ENCODE measurements around the gene EEFSEC.

DNA sequence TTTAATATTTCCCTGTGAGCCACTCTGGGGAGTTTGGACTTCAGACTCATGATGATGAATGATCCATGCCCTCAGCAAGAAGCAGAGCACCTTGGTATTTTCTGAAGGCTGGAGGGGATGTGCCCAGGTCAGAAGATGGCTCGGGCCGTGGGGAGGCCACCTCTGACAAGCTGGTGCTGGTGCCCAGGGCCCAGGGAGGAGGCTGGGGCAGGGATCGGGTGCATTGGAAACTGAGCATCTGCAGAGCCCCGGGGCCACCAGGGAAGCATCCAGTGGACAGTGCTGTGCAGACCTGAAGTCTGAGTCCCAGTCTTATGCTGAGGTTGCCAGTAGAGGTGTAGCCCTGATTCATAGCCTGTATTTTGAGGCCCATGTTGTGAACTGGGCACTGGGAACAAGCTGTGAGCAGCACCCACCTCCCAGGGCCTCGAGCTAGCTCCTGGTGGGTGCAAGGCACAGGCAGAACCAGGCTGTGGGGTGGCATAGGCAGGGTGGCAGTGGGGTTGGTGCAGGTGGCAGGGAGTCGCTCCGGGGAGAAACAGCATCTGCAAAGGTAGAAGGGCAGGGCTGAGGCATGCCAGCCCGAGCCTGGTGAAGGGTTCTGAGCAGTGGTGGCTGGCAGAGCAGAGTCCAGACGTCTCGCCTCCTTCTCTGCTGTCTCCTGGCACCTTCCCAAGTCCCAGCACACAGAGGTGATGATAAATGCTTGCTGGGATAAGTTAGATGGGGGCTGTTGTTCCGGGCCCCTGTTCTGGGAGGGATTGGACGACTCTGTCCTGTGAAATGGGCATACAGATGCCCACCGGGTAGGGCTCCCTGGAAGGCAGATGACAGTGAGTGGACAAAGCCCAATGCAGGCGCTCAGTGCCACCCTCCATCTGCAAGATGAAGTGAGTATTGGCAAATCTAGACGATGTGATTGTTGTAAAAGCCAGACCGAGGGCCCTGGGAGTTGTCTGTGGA, 302.8 kb downstream of the EEFSEC start:
- TF ChIP-seq, protein P1, sequence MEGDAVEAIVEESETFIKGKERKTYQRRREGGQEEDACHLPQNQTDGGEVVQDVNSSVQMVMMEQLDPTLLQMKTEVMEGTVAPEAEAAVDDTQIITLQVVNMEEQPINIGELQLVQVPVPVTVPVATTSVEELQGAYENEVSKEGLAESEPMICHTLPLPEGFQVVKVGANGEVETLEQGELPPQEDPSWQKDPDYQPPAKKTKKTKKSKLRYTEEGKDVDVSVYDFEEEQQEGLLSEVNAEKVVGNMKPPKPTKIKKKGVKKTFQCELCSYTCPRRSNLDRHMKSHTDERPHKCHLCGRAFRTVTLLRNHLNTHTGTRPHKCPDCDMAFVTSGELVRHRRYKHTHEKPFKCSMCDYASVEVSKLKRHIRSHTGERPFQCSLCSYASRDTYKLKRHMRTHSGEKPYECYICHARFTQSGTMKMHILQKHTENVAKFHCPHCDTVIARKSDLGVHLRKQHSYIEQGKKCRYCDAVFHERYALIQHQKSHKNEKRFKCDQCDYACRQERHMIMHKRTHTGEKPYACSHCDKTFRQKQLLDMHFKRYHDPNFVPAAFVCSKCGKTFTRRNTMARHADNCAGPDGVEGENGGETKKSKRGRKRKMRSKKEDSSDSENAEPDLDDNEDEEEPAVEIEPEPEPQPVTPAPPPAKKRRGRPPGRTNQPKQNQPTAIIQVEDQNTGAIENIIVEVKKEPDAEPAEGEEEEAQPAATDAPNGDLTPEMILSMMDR (IDR thresholded peaks at IDR 0.05), result no peak
- TF ChIP-seq EP300 (IDR thresholded peaks at IDR 0.05), result no peak
- TF ChIP-seq POLR2AphosphoS5 (IDR thresholded peaks at IDR 0.05), result no peak
- TF ChIP-seq POLR2A (IDR thresholded peaks at IDR 0.05; ENCODE audit: low read depth), result no peak
